GM19238 (cell line): ENCODE results near the gene EEA1.
"Not testable (repeated sequence)": the region's sequence is repeated elsewhere in the genome, so short reads cannot be mapped to it uniquely, and the experiment has no call there.

Source experiments
- DNase-seq: peaks from one replicate; pipeline ENCODE4 v3.0.0; 2011; ENCODE audit warnings: low spot score; ENCODE audit not compliant: insufficient read length

Gene EEA1

GRCh38 chr12:92810370-92810769 lies 118.7 kb downstream of the EEA1 start:
- no peak for DNase-seq

GRCh38 chr12:92803903-92804302 lies 125.2 kb downstream of the EEA1 start:
- no peak for DNase-seq

GRCh38 chr12:92802906-92803305 lies 126.2 kb downstream of the EEA1 start:
- DNase-seq: no peak

- no peak for DNase-seq
Measured at GRCh38 chr12:92796650-92797049, 132.4 kb downstream of the EEA1 start.

GRCh38 chr12:92794814-92795213 lies 134.3 kb downstream of the EEA1 start:
- no peak for DNase-seq

- not testable (repeated sequence) for DNase-seq
Measured at GRCh38 chr12:92794356-92794755, 134.7 kb downstream of the EEA1 start.

- DNase-seq: no peak
Measured at GRCh38 chr12:92786045-92786444, 143.1 kb downstream of the EEA1 start.

GRCh38 chr12:92785563-92785950 lies 143.5 kb downstream of the EEA1 start:
- no peak for DNase-seq

GRCh38 chr12:92784797-92785562 lies 144.1 kb downstream of the EEA1 start:
- DNase-seq: peak; percentile 23

GRCh38 chr12:92784356-92784755 lies 144.7 kb downstream of the EEA1 start:
- no peak for DNase-seq

- DNase-seq: no peak
Measured at GRCh38 chr12:92779902-92780301, 149.2 kb downstream of the EEA1 start.

GRCh38 chr12:92778525-92778924 lies 150.6 kb downstream of the EEA1 start:
- no peak for DNase-seq

- no peak for DNase-seq
Measured at GRCh38 chr12:92775416-92775815, 153.7 kb downstream of the EEA1 start.

GRCh38 chr12:92771001-92771400 lies 158.1 kb downstream of the EEA1 start:
- DNase-seq: no peak

- DNase-seq: no peak
Measured at GRCh38 chr12:92769124-92769901, 159.8 kb downstream of the EEA1 start.

GRCh38 chr12:92765871-92766270 lies 163.2 kb downstream of the EEA1 start:
- DNase-seq: no peak

- no peak for DNase-seq
Measured at GRCh38 chr12:92764831-92765230, 164.3 kb downstream of the EEA1 start.

GRCh38 chr12:92762773-92763172 lies 166.3 kb downstream of the EEA1 start:
- no peak for DNase-seq

- DNase-seq: no peak
Measured at GRCh38 chr12:92759634-92760268, 169.3 kb downstream of the EEA1 start.

- DNase-seq: no peak
Measured at GRCh38 chr12:92757597-92758121, 171.4 kb downstream of the EEA1 start.

GRCh38 chr12:92756898-92757596 lies 172.0 kb downstream of the EEA1 start:
- no peak for DNase-seq
